K562 (cell line): ENCODE data around the gene MYLK2. TPM values are rescaled to one million over a fixed set of nuclear protein-coding genes. Genes with fewer than 3 reads are reported as not detected.

Experiments
- ARID1B ChIP-seq: fragments of 450-650 bp; IDR thresholded peaks from 2 replicates; pipeline ENCODE4 v1.6.1; 2016; ENCODE audit warnings: antibody characterized with exemption, mild to moderate bottlenecking, inconsistent platforms
- polyA plus RNA-seq, 8 experiments: library from polyadenylated mRNA; depleted of rRNA in 4 of 8; stranded (reverse) in 5 of 8; unstranded in 3 of 8; fragments of >200 nt; fragmentation: Nextera tagmentation in 2 of 8; fragmentation: Illumina TruSeq in 1 of 8; extraction: Ambion mirVana in 2 of 8; extraction: Trizol in 1 of 8; gene quantifications; 2 replicates each; pipeline versions ENCODE4 v1.2.1 to v1.2.3, GENCODE V29; 2011 to 2014; ENCODE audit warnings: inconsistent platforms in 1 of 8, missing spikeins in 1 of 8
- total RNA-seq, 7 experiments: library from RNA; depleted of rRNA in 6 of 7; stranded (reverse); fragments of >200 nt in 6 of 7; fragmentation: Illumina TruSeq in 2 of 7; extraction: Trizol in 2 of 7; gene quantifications; 2 replicates each; pipeline versions ENCODE4 v1.2.1 to v1.2.3, GENCODE V29; 2011 to 2021; ENCODE audit warnings: low replicate concordance in 1 of 7
- TF ChIP-seq, protein P1 (sequence below): fragments of 450-650 bp; IDR thresholded peaks from 2 replicates; pipeline ENCODE4 v1.6.1; 2016; ENCODE audit warnings: mild to moderate bottlenecking, moderate library complexity

MYLK2 gene
- total and polyA plus RNA-seq, 9 of the 15 experiments (the other 6 are each of a cell fraction or from before 2014, with no cell fraction given), result 0.07 to 0.53 (median 0.18) TPM; not detected in 2

DNA sequence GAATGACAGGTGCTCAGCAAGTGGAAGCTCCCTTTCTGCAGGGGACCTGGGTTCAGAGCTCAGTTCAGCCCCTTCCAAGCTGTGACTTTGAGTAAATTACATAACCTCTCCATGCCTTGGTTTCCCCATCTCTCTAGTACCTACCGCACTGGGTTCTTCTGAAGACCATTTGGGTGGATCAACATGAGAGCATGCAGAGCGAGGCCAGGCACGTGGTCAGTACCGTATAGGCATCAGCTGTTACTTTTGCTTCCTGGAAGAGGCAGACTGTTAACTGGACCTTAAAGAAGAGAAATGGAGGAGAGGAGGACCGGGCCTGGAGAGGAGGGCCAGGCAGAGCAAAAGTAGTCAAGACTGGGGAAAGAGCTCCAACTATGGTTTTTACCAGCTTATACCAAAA lies 1.7 kb upstream of the MYLK2 start (continued):
- TF ChIP-seq, protein P1, sequence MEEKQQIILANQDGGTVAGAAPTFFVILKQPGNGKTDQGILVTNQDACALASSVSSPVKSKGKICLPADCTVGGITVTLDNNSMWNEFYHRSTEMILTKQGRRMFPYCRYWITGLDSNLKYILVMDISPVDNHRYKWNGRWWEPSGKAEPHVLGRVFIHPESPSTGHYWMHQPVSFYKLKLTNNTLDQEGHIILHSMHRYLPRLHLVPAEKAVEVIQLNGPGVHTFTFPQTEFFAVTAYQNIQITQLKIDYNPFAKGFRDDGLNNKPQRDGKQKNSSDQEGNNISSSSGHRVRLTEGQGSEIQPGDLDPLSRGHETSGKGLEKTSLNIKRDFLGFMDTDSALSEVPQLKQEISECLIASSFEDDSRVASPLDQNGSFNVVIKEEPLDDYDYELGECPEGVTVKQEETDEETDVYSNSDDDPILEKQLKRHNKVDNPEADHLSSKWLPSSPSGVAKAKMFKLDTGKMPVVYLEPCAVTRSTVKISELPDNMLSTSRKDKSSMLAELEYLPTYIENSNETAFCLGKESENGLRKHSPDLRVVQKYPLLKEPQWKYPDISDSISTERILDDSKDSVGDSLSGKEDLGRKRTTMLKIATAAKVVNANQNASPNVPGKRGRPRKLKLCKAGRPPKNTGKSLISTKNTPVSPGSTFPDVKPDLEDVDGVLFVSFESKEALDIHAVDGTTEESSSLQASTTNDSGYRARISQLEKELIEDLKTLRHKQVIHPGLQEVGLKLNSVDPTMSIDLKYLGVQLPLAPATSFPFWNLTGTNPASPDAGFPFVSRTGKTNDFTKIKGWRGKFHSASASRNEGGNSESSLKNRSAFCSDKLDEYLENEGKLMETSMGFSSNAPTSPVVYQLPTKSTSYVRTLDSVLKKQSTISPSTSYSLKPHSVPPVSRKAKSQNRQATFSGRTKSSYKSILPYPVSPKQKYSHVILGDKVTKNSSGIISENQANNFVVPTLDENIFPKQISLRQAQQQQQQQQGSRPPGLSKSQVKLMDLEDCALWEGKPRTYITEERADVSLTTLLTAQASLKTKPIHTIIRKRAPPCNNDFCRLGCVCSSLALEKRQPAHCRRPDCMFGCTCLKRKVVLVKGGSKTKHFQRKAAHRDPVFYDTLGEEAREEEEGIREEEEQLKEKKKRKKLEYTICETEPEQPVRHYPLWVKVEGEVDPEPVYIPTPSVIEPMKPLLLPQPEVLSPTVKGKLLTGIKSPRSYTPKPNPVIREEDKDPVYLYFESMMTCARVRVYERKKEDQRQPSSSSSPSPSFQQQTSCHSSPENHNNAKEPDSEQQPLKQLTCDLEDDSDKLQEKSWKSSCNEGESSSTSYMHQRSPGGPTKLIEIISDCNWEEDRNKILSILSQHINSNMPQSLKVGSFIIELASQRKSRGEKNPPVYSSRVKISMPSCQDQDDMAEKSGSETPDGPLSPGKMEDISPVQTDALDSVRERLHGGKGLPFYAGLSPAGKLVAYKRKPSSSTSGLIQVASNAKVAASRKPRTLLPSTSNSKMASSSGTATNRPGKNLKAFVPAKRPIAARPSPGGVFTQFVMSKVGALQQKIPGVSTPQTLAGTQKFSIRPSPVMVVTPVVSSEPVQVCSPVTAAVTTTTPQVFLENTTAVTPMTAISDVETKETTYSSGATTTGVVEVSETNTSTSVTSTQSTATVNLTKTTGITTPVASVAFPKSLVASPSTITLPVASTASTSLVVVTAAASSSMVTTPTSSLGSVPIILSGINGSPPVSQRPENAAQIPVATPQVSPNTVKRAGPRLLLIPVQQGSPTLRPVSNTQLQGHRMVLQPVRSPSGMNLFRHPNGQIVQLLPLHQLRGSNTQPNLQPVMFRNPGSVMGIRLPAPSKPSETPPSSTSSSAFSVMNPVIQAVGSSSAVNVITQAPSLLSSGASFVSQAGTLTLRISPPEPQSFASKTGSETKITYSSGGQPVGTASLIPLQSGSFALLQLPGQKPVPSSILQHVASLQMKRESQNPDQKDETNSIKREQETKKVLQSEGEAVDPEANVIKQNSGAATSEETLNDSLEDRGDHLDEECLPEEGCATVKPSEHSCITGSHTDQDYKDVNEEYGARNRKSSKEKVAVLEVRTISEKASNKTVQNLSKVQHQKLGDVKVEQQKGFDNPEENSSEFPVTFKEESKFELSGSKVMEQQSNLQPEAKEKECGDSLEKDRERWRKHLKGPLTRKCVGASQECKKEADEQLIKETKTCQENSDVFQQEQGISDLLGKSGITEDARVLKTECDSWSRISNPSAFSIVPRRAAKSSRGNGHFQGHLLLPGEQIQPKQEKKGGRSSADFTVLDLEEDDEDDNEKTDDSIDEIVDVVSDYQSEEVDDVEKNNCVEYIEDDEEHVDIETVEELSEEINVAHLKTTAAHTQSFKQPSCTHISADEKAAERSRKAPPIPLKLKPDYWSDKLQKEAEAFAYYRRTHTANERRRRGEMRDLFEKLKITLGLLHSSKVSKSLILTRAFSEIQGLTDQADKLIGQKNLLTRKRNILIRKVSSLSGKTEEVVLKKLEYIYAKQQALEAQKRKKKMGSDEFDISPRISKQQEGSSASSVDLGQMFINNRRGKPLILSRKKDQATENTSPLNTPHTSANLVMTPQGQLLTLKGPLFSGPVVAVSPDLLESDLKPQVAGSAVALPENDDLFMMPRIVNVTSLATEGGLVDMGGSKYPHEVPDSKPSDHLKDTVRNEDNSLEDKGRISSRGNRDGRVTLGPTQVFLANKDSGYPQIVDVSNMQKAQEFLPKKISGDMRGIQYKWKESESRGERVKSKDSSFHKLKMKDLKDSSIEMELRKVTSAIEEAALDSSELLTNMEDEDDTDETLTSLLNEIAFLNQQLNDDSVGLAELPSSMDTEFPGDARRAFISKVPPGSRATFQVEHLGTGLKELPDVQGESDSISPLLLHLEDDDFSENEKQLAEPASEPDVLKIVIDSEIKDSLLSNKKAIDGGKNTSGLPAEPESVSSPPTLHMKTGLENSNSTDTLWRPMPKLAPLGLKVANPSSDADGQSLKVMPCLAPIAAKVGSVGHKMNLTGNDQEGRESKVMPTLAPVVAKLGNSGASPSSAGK, result peak; percentile 60; the same call in 1 of the 2 replicates
- no peak for TF ChIP-seq ARID1B
- TF ChIP-seq, all 486 proteins: peak for 2
